Lower lobe of right lung (tissue), 2 donors: ENCODE results near the gene ZSWIM5. TPM values are rescaled to one million over a fixed set of nuclear protein-coding genes. Genes with fewer than 3 reads are reported as not detected.
A peak's percentile ranks its signal among the peaks of the same experiment; 100 is the strongest.
"Not testable (repeated sequence)": the region's sequence is repeated elsewhere in the genome, so short reads cannot be mapped to it uniquely, and the experiment has no call there.

Experiments
- ATAC-seq, 2 donors: fragments of 200-7000 bp; cut with Tn5 transposase; one replicate each; pipeline ENCODE4 v1.9.1; 2020 to 2022; ENCODE audit warnings: mild to moderate bottlenecking in 2 of 2, moderate library complexity in 2 of 2
- DNase-seq: peaks from one replicate; pipeline ENCODE4 v3.0.0-alpha.2; 2020
- H3K27ac ChIP-seq: fragments of 200-600 bp; one replicate; pipeline ENCODE4 v1.8.0; 2022
- H3K27me3 ChIP-seq: fragments of 200-600 bp; one replicate; pipeline ENCODE4 v1.8.0; 2022; ENCODE audit warnings: low read depth
- H3K36me3 ChIP-seq: fragments of 200-600 bp; one replicate; pipeline ENCODE4 v1.8.0; 2022; ENCODE audit warnings: mild to moderate bottlenecking
- H3K4me1 ChIP-seq: fragments of 200-600 bp; one replicate; pipeline ENCODE4 v1.8.0; 2022
- H3K4me3 ChIP-seq: fragments of 200-600 bp; one replicate; pipeline ENCODE4 v1.8.0; 2022; ENCODE audit warnings: mild to moderate bottlenecking
- H3K9me3 ChIP-seq: fragments of 200-600 bp; one replicate; pipeline ENCODE4 v1.8.0; 2022
- intact Hi-C: fragments of 100-400 bp; cut with DNase I; formaldehyde crosslinking; loops from one replicate; pipeline ENCODE4 v1.11.0; 2022
- total RNA-seq: library from RNA; stranded (reverse); fragmentation: NEBNext Ultra II Directional; extraction: Animal tissue kit (Norgen Biotek cat#: 25700); gene quantifications from one replicate; pipeline ENCODE4 v1.2.1, GENCODE V29; 2021
- TF ChIP-seq, protein P1 (sequence below): fragments of 200-600 bp; IDR thresholded peaks from one replicate; pipeline ENCODE4 v1.8.0; 2022; ENCODE audit warnings: antibody characterized with exemption, mild to moderate bottlenecking
- donor health status: DM: no; HTN: yes; CAD: no; lungs with severe emphysema.

The ZSWIM5 gene
- total RNA-seq, 1 donor from 2014 or later = 3.6 TPM

- ATAC-seq = peak; percentile 5 to 13
- TF ChIP-seq, protein P1, sequence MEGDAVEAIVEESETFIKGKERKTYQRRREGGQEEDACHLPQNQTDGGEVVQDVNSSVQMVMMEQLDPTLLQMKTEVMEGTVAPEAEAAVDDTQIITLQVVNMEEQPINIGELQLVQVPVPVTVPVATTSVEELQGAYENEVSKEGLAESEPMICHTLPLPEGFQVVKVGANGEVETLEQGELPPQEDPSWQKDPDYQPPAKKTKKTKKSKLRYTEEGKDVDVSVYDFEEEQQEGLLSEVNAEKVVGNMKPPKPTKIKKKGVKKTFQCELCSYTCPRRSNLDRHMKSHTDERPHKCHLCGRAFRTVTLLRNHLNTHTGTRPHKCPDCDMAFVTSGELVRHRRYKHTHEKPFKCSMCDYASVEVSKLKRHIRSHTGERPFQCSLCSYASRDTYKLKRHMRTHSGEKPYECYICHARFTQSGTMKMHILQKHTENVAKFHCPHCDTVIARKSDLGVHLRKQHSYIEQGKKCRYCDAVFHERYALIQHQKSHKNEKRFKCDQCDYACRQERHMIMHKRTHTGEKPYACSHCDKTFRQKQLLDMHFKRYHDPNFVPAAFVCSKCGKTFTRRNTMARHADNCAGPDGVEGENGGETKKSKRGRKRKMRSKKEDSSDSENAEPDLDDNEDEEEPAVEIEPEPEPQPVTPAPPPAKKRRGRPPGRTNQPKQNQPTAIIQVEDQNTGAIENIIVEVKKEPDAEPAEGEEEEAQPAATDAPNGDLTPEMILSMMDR = no peak
- H3K27ac ChIP-seq = peak overlapping the region; percentile 60
Measured at GRCh38 chr1:44985747-44986359, 220.6 kb downstream of the ZSWIM5 start.

GRCh38 chr1:44977372-44977771 lies 229.0 kb downstream of the ZSWIM5 start:
- intact Hi-C loops, H3K4me3 ChIP-seq, DNase-seq, H3K4me1 ChIP-seq, ATAC-seq, H3K27me3 ChIP-seq, H3K27ac ChIP-seq, H3K9me3 ChIP-seq: not testable (repeated sequence)
- peaks cover 73% of the 10 kb centered on the region for H3K36me3 ChIP-seq

More at GRCh38 chr1:44985747-44986359, 220.6 kb downstream of the ZSWIM5 start:
- DNase-seq = no peak
- peaks cover 5% of the 10 kb centered on the region for H3K36me3 ChIP-seq
- H3K27me3 ChIP-seq = no peaks in the 10 kb centered on the region
- peaks cover 10% of the 10 kb centered on the region for H3K4me1 ChIP-seq
- peak overlapping the region; percentile 72 for H3K4me3 ChIP-seq
- no peaks in the 10 kb centered on the region for H3K9me3 ChIP-seq
- intact Hi-C loops = no loop called here

GRCh38 chr1:44976252-44976651 lies 230.2 kb downstream of the ZSWIM5 start:
- DNase-seq (no peak), ATAC-seq (no peak)
- H3K27ac ChIP-seq = no peak overlapping the region
- no peaks in the 10 kb centered on the region for H3K4me1 ChIP-seq
- intact Hi-C loops = no loop called here
- no peaks in the 10 kb centered on the region for H3K27me3 ChIP-seq
- H3K4me3 ChIP-seq = no peak overlapping the region
- TF ChIP-seq, protein P1 = no peak
- H3K36me3 ChIP-seq = peaks cover 77% of the 10 kb centered on the region
- H3K9me3 ChIP-seq = no peaks in the 10 kb centered on the region

GRCh38 chr1:44973645-44974044 lies 232.8 kb downstream of the ZSWIM5 start:
- Histone ChIP-seq H3K27ac (no peak overlapping the region), H3K4me3 (no peak overlapping the region), H3K4me1 (no peaks in the 10 kb centered on the region), H3K9me3 (no peaks in the 10 kb centered on the region), H3K27me3 (no peaks in the 10 kb centered on the region), H3K36me3 (peaks cover 51% of the 10 kb centered on the region)
- TF ChIP-seq, protein P1 = no peak
- intact Hi-C loops = no loop called here
- ATAC-seq (peak; percentile 50 to 58), DNase-seq (no peak)

GRCh38 chr1:44970317-44970716 lies 236.1 kb downstream of the ZSWIM5 start:
- Histone ChIP-seq H3K27me3 (no peaks in the 10 kb centered on the region), H3K4me1 (no peaks in the 10 kb centered on the region), H3K36me3 (peaks cover 18% of the 10 kb centered on the region), H3K4me3 (no peak overlapping the region), H3K9me3 (no peaks in the 10 kb centered on the region), H3K27ac (no peak overlapping the region)
- intact Hi-C loops = no loop called here
- TF ChIP-seq, protein P1 = no peak
- DNase-seq (no peak), ATAC-seq (no peak)

Other genes with a start within 250 kb of the ZSWIM5 start
- gene EIF2B3, start 220.0 kb downstream of the ZSWIM5 start, total RNA-seq = 25.8 TPM
- 47.6 TPM for gene HECTD3, start 195.3 kb downstream of the ZSWIM5 start, total RNA-seq
- gene UROD, start 194.4 kb downstream of the ZSWIM5 start, total RNA-seq = 60.4 TPM
- not detected for gene HPDL, start 120.3 kb upstream of the ZSWIM5 start, total RNA-seq
- gene TOE1, start 133.6 kb upstream of the ZSWIM5 start, total RNA-seq = 11.5 TPM
- 23.7 TPM for gene MUTYH, start 133.8 kb upstream of the ZSWIM5 start, total RNA-seq